Astrocyte (in vitro differentiated cells and primary cell): Measurements from ENCODE around the gene SAMD4A. TPM values are rescaled to one million over a fixed set of nuclear protein-coding genes. Genes with fewer than 3 reads are reported as not detected.

Experiments used
- DNase-seq: peaks from one replicate; pipeline ENCODE4 v3.0.0-alpha.2; 2010; ENCODE audit warnings: low read depth
- FAIRE-seq: peaks from 2 replicates; lab custom pipeline; 2011; peaks lifted over from hg19 to GRCh38; lab: Jason Lieb, UNC
- H2AFZ ChIP-seq: 2 replicates; pipeline ENCODE4 v1.6.0; 2012; ENCODE audit warnings: low read depth, low read length, inconsistent platforms
- H3K27ac ChIP-seq: 2 replicates; pipeline ENCODE4 v1.5.1; 2011; ENCODE audit warnings: low read depth, low read length, inconsistent platforms
- H3K27me3 ChIP-seq: 2 replicates; pipeline ENCODE4 v1.6.0; 2011; ENCODE audit warnings: low read length, inconsistent platforms; ENCODE audit not compliant: insufficient read depth
- H3K36me3 ChIP-seq: 2 replicates; pipeline ENCODE4 v1.5.1; 2011; ENCODE audit warnings: low read length, inconsistent platforms; ENCODE audit not compliant: insufficient read depth
- H3K4me1 ChIP-seq: 2 replicates; pipeline ENCODE4 v1.5.1; 2011; ENCODE audit warnings: low read length, inconsistent platforms; ENCODE audit not compliant: insufficient read depth
- H3K4me2 ChIP-seq: 2 replicates; pipeline ENCODE4 v1.6.0; 2012; ENCODE audit warnings: low read length, inconsistent platforms
- H3K4me3 ChIP-seq: 2 replicates; pipeline ENCODE4 v1.5.1; 2011; ENCODE audit warnings: low read depth, mild to moderate bottlenecking, low read length, inconsistent platforms; ENCODE audit not compliant: insufficient read depth
- H3K79me2 ChIP-seq: 2 replicates; pipeline ENCODE4 v1.6.0; 2012; ENCODE audit warnings: mild to moderate bottlenecking, low read length, inconsistent platforms; ENCODE audit not compliant: insufficient read depth
- H3K9ac ChIP-seq: 2 replicates; pipeline ENCODE4 v1.6.0; 2012; ENCODE audit warnings: mild to moderate bottlenecking, low read length, inconsistent platforms
- H3K9me3 ChIP-seq: 2 replicates; pipeline ENCODE4 v1.5.1; 2012; ENCODE audit warnings: low read depth, mild to moderate bottlenecking, low read length, inconsistent platforms; ENCODE audit not compliant: insufficient read depth
- H4K20me1 ChIP-seq: 2 replicates; pipeline ENCODE4 v1.6.0; 2012; ENCODE audit warnings: low read length, inconsistent platforms; ENCODE audit not compliant: insufficient read depth
- H3K27ac Mint-ChIP-seq: one replicate; pipeline ENCODE4 v1.8.0; 2021; ENCODE audit warnings: mild to moderate bottlenecking, mixed read lengths; ENCODE audit not compliant: unreplicated experiment
- H3K27me3 Mint-ChIP-seq: one replicate; pipeline ENCODE4 v1.8.0; 2021; ENCODE audit warnings: low read depth, mixed read lengths; ENCODE audit not compliant: unreplicated experiment
- H3K36me3 Mint-ChIP-seq: one replicate; pipeline ENCODE4 v1.8.0; 2021; ENCODE audit warnings: low read depth, mixed read lengths; ENCODE audit not compliant: unreplicated experiment
- H3K4me1 Mint-ChIP-seq: one replicate; pipeline ENCODE4 v1.8.0; 2021; ENCODE audit warnings: low read depth, mixed read lengths; ENCODE audit not compliant: unreplicated experiment
- H3K4me3 Mint-ChIP-seq: one replicate; pipeline ENCODE4 v1.8.0; 2021; ENCODE audit warnings: mild to moderate bottlenecking, moderate library complexity, mixed read lengths; ENCODE audit not compliant: unreplicated experiment
- H3K9me3 Mint-ChIP-seq: one replicate; pipeline ENCODE4 v1.8.0; 2021; ENCODE audit warnings: mild to moderate bottlenecking, mixed read lengths; ENCODE audit not compliant: unreplicated experiment
- EZH2 ChIP-seq: IDR thresholded peaks from 2 replicates; pipeline ENCODE4 v1.6.1; 2012; ENCODE audit warnings: mild to moderate bottlenecking, low read length, inconsistent platforms; ENCODE audit not compliant: insufficient read depth
- total RNA-seq: library from RNA; stranded (reverse); gene quantifications from 2 replicates; pipeline ENCODE4 v1.2.1, GENCODE V29; 2021
- TF ChIP-seq, protein P1 (sequence below): IDR thresholded peaks from 2 replicates; pipeline ENCODE4 v1.5.1; 2011; ENCODE audit warnings: low read depth, mild to moderate bottlenecking, inconsistent platforms, low read length, moderate library complexity; ENCODE audit not compliant: insufficient read depth

Gene SAMD4A
- total RNA-seq, 1 donor from 2014 or later = 68.2 TPM

DNA sequence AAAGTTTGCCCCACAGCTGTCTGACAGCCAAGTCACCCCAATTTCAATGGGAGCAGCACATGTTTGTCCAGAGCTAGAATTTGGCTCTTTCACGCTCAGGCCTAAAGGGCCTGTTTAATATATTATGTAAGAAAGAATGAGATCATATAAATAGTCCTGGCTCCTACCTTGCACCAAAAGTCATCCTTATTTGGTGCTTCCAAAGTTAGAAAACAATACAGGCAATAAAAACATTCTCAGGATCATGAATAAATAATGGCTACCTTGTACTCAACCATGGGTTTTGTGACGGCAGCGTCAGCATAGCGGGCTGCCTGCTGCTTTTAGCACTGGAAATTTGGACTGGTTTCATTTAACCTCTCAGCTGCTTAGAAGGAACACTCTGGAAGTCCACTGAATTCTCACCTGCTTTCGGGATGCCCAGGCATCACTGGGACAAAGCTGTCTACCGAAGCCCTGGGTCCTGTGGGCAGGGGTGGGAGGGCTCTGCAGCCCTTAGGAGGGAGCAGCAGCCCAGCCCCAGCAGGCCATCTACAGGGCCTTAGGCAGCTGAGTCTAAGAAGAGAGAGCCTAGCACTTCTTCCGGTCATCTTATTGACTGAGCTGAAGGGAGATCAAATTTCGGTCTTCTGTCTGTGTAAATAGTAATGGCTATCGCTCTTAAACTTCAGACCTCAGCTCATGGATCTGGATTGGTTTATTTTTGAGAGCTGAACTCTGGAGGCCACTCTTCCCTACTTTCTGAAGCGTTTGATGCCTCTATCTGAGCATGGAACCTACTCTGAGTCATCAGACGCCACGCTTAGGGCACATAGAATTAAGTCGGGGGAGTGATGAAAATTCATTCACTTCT is 106.5 kb downstream of the SAMD4A start:
- peaks cover 57% of the 10 kb centered on the region for H3K4me1 ChIP-seq
- Mint-ChIP-seq H3K4me1 (peaks cover 80% of the 10 kb centered on the region), H3K27ac (peak overlapping the region; percentile 75), H3K9me3 (no peaks in the 10 kb centered on the region), H3K4me3 (no peak overlapping the region), H3K27me3 (no peaks in the 10 kb centered on the region), H3K36me3 (peaks cover 17% of the 10 kb centered on the region)
- H3K79me2 ChIP-seq = peaks cover 43% of the 10 kb centered on the region
- no peaks in the 10 kb centered on the region for H3K9me3 ChIP-seq
- no peaks in the 10 kb centered on the region for H3K36me3 ChIP-seq
- no peak overlapping the region for H3K27ac ChIP-seq
- H3K4me2 ChIP-seq = peak overlapping the region; percentile 17
- H4K20me1 ChIP-seq = peaks cover 39% of the 10 kb centered on the region
- no peaks in the 10 kb centered on the region for H3K27me3 ChIP-seq
- H3K4me3 ChIP-seq = no peak overlapping the region
- H2AFZ ChIP-seq = no peak overlapping the region
- DNase-seq (no peak), FAIRE-seq (no peak)
- no peak for TF ChIP-seq EZH2
- TF ChIP-seq, protein P1, sequence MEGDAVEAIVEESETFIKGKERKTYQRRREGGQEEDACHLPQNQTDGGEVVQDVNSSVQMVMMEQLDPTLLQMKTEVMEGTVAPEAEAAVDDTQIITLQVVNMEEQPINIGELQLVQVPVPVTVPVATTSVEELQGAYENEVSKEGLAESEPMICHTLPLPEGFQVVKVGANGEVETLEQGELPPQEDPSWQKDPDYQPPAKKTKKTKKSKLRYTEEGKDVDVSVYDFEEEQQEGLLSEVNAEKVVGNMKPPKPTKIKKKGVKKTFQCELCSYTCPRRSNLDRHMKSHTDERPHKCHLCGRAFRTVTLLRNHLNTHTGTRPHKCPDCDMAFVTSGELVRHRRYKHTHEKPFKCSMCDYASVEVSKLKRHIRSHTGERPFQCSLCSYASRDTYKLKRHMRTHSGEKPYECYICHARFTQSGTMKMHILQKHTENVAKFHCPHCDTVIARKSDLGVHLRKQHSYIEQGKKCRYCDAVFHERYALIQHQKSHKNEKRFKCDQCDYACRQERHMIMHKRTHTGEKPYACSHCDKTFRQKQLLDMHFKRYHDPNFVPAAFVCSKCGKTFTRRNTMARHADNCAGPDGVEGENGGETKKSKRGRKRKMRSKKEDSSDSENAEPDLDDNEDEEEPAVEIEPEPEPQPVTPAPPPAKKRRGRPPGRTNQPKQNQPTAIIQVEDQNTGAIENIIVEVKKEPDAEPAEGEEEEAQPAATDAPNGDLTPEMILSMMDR = no peak
- H3K9ac ChIP-seq = no peak overlapping the region

DNA sequence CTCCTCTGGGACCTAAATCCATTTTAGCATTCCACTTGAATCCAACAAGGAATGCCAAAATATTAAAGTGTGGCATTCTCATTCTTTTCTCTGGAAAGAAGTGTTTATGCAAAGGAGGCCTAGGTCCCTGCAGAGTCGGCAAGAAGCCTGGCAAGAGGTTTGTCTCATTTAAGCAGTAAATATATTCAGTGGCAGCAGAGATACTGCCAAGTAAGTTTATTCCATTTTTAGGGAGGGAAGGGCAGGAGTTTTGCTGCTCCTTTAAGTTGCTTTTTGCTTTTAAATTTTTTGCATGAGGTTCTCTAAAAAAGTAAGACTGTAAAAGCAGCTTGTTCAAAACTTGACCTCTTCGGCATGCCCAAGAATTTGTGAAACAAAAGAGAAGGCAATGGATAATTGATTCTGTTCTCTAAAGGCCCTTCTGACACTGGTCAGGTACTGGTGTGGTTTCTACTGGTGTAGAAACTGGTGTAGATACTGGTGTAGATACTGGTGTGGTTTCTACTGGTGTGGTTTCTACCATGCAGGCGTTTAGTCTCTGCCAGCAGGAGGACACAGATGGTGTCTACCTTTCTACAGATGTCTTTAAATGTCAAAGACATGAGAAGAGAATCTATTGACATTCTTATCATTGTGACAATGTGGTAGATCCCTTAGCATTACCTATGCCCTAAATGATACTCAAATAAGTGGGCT is 107.3 kb downstream of the SAMD4A start:
- peaks cover 86% of the 10 kb centered on the region for H3K4me1 Mint-ChIP-seq
- H3K4me3 ChIP-seq = no peak overlapping the region

More for the DNA sequence above, 107.3 kb downstream of the SAMD4A start:
- no peaks in the 10 kb centered on the region for H3K27me3 Mint-ChIP-seq
- Histone ChIP-seq H3K27ac (no peak overlapping the region), H3K36me3 (no peaks in the 10 kb centered on the region), H3K9ac (no peak overlapping the region), H2AFZ (no peak overlapping the region), H3K9me3 (no peaks in the 10 kb centered on the region), H3K27me3 (no peaks in the 10 kb centered on the region), H3K4me2 (peak overlapping the region; percentile 17), H3K79me2 (peaks cover 45% of the 10 kb centered on the region), H3K4me1 (peaks cover 53% of the 10 kb centered on the region), H4K20me1 (peaks cover 32% of the 10 kb centered on the region)
- no peak overlapping the region for H3K27ac Mint-ChIP-seq
- H3K9me3 Mint-ChIP-seq = no peaks in the 10 kb centered on the region
- peak overlapping the region; percentile 31 for H3K4me3 Mint-ChIP-seq
- DNase-seq (no peak), FAIRE-seq (no peak)
- TF ChIP-seq EZH2 = no peak
- TF ChIP-seq, protein P1 = no peak
- peaks cover 14% of the 10 kb centered on the region for H3K36me3 Mint-ChIP-seq
